ENCODE measurements around the gene DCAKD.

Gene DCAKD

DNA sequence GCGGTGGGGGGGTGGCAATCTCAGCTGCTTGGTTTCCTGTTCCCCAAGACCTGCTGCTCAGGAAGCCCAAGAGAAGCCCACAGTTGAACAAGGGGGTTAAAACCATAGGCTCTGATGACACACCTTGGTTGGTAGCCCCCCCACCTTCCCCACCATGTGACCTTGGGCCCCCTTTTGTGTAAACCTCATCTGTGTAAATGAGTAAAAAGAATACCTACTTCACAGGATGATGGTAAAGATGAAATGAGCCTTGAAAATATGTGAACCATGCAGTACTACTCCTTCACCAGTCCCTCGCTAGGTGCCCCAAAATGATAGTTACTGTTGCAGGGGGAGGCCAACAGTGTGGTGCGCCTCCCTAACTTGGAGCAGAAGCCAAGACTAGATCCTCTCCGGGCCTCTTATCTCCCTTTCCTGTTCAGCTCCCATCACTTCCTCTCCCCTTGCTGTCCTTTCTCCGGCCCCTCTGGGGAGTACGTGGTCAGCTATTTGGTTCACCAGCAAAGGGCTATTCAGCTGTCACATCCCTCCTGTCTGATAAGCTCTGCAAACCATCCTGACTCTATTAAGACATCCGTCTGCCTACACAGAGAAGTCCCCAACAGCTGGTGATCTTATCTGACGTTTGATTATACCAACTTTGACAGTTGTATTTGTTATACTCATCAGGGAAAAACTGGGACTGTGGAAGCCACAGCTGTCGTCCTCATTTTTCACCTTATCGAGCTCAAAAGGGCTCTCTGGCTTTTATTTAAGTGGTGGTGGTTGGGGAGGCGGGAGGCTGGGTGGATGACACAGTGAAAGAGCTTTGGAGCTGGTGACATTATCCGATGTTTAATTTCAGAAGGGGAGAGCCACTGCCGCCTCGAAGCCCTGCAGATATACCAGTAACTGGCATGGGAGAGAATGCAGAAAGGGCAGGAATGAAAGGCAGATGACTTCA lies 19.9 kb downstream of the DCAKD start:
- TF ChIP-seq, protein P1, sequence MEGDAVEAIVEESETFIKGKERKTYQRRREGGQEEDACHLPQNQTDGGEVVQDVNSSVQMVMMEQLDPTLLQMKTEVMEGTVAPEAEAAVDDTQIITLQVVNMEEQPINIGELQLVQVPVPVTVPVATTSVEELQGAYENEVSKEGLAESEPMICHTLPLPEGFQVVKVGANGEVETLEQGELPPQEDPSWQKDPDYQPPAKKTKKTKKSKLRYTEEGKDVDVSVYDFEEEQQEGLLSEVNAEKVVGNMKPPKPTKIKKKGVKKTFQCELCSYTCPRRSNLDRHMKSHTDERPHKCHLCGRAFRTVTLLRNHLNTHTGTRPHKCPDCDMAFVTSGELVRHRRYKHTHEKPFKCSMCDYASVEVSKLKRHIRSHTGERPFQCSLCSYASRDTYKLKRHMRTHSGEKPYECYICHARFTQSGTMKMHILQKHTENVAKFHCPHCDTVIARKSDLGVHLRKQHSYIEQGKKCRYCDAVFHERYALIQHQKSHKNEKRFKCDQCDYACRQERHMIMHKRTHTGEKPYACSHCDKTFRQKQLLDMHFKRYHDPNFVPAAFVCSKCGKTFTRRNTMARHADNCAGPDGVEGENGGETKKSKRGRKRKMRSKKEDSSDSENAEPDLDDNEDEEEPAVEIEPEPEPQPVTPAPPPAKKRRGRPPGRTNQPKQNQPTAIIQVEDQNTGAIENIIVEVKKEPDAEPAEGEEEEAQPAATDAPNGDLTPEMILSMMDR (IDR thresholded peaks at IDR 0.05; ENCODE audit: insufficient read depth, low read length, poor library complexity, severe bottlenecking) = no peak
- peaks cover 27% of the 10 kb centered on the region for H3K36me3 ChIP-seq (ENCODE audit: control insufficient read depth, insufficient read depth, low read length)
- H3K4me3 ChIP-seq (replicated peaks; ENCODE audit: low read depth, low read length) = no peak overlapping the region
- DNase-seq (ENCODE audit: extremely low read depth, insufficient read length) = no peak
- H3K27me3 ChIP-seq (replicated peaks; ENCODE audit: control insufficient read depth, insufficient read depth, low read length) = no peaks in the 10 kb centered on the region

- DNase-seq (ENCODE audit: extremely low read depth, insufficient read length) = no peak
- Histone ChIP-seq H3K36me3 (ENCODE audit: control insufficient read depth, insufficient read depth, low read length) (peaks cover 25% of the 10 kb centered on the region), H3K27me3 (replicated peaks; ENCODE audit: control insufficient read depth, insufficient read depth, low read length) (no peaks in the 10 kb centered on the region), H3K4me3 (replicated peaks; ENCODE audit: low read depth, low read length) (no peak overlapping the region)
- TF ChIP-seq, protein P1 (IDR thresholded peaks at IDR 0.05; ENCODE audit: insufficient read depth, low read length, poor library complexity, severe bottlenecking) = no peak
Observed at GRCh38 chr17:45030733-45031132, 20.7 kb downstream of the DCAKD start.

DNA sequence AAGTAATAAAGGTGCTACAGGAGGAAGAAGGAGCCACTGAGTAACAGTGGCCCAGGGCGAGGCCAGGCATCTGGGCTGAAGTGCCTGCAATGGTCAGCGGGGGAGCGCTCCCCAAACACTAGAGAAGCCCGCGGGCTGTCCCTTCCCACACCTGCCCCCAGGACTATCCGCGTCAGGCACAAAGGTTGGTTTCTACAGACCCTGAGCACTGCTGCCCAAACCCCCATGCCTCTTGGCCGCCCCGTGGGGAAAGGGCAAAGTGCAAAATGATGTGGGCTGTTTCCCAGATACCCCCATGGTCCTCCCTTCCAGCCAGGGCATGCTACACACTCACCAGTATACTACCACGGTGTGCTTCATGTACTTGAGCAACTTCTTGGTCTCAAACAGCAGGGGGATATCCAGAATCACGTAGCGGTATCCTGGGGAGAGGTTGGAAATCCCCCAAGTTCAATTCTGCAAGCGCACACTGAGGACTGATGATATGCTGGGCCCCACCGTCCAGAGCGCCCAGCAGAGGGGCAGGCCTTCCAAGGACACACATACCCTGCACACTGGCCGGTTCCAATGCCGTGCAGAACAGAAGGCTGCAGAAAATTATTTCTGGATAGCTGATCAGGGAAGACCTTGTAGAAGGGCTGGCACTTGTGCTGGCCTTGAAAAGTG lies 21.5 kb downstream of the DCAKD start:
- no peak overlapping the region for H3K4me3 ChIP-seq (replicated peaks; ENCODE audit: low read depth, low read length)
- peak; percentile 48 for DNase-seq (ENCODE audit: extremely low read depth, insufficient read length)
- TF ChIP-seq, protein P1 (IDR thresholded peaks at IDR 0.05; ENCODE audit: insufficient read depth, low read length, poor library complexity, severe bottlenecking) = no peak
- H3K36me3 ChIP-seq (ENCODE audit: control insufficient read depth, insufficient read depth, low read length) = peaks cover 24% of the 10 kb centered on the region
- H3K27me3 ChIP-seq (replicated peaks; ENCODE audit: control insufficient read depth, insufficient read depth, low read length) = no peaks in the 10 kb centered on the region

- TF ChIP-seq, protein P1 (IDR thresholded peaks at IDR 0.05; ENCODE audit: insufficient read depth, low read length, poor library complexity, severe bottlenecking) = no peak
- no peak for DNase-seq (ENCODE audit: extremely low read depth, insufficient read length)
- Histone ChIP-seq H3K36me3 (ENCODE audit: control insufficient read depth, insufficient read depth, low read length) (peaks cover 24% of the 10 kb centered on the region), H3K4me3 (replicated peaks; ENCODE audit: low read depth, low read length) (no peak overlapping the region), H3K27me3 (replicated peaks; ENCODE audit: control insufficient read depth, insufficient read depth, low read length) (no peaks in the 10 kb centered on the region)
Observed at GRCh38 chr17:45029096-45029495, 22.3 kb downstream of the DCAKD start.

DNA sequence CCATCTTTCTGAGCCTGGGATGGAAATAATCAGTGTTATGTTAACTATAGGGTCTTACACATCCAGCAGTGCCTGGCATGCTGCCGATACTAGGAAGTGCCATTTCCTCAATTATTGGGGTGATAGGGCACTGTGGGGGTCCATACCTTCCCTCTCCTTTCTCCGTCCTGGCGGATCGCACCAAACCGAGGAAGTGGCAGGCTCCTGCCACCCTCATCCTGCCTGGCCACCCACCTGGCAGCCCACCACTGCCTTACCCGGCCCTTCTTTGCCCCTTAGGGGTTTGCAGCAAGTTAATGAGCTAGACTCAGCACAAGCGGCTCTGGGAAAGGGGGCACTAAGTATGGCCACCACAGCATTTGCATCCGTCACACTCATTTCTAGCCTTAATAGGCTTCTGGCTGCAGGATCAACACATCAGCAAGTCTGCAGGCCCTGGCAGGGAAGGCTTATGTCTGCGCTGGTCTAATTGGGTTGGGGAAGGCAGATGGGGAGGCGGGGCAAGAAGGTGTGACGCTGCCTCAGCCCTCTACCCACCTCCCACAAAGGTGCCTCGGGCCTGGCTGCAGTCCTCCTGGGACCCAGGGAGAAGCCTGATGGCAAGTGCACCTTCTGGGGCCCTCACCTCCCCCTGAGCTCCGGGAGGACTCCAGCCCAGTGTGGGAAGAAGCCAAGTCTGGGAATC lies 28.6 kb downstream of the DCAKD start:
- H3K36me3 ChIP-seq (ENCODE audit: control insufficient read depth, insufficient read depth, low read length) = peaks cover 9% of the 10 kb centered on the region
- no peak overlapping the region for H3K4me3 ChIP-seq (replicated peaks; ENCODE audit: low read depth, low read length)
- TF ChIP-seq, protein P1 (IDR thresholded peaks at IDR 0.05; ENCODE audit: insufficient read depth, low read length, poor library complexity, severe bottlenecking) = no peak
- DNase-seq (ENCODE audit: extremely low read depth, insufficient read length) = peak; percentile 55
- peaks cover 2% of the 10 kb centered on the region for H3K27me3 ChIP-seq (replicated peaks; ENCODE audit: control insufficient read depth, insufficient read depth, low read length)

Data from GM06990 (cell line).